Hepatocyte (in vitro differentiated cells): Measurements from ENCODE around the gene ZBTB6. TPM values are rescaled to one million over a fixed set of nuclear protein-coding genes. Genes with fewer than 3 reads are reported as not detected.

Source experiments
- DNase-seq: peaks from one replicate; pipeline ENCODE4 v3.0.0-alpha.2; 2016; ENCODE audit warnings: low spot score
- H2AFZ ChIP-seq: fragments of 200-600 bp; sonication (generic); 2 replicates; pipeline ENCODE4 v1.6.0; 2016; ENCODE audit warnings: antibody characterized with exemption, mild to moderate bottlenecking
- H3K27ac ChIP-seq: fragments of 200-600 bp; sonication (generic); 2 replicates; pipeline ENCODE4 v1.5.1; 2016; ENCODE audit warnings: mild to moderate bottlenecking
- H3K27me3 ChIP-seq: fragments of 200-600 bp; sonication (generic); 2 replicates; pipeline ENCODE4 v1.6.1; 2016
- H3K36me3 ChIP-seq: fragments of 200-600 bp; sonication (generic); replicated peaks from 2 replicates; pipeline ENCODE4 v1.5.1; 2016; ENCODE audit warnings: low read depth; ENCODE audit not compliant: insufficient read depth
- H3K4me1 ChIP-seq: fragments of 200-600 bp; sonication (generic); 2 replicates; pipeline ENCODE4 v1.5.1; 2016; ENCODE audit warnings: mild to moderate bottlenecking, moderate library complexity; ENCODE audit not compliant: insufficient read depth
- H3K4me2 ChIP-seq: fragments of 200-600 bp; sonication (generic); 2 replicates; pipeline ENCODE4 v1.6.0; 2016
- H3K4me3 ChIP-seq: fragments of 200-600 bp; sonication (generic); 2 replicates; pipeline ENCODE4 v1.5.1; 2016; ENCODE audit warnings: mild to moderate bottlenecking
- H3K79me2 ChIP-seq: fragments of 200-600 bp; sonication (generic); 2 replicates; pipeline ENCODE4 v1.6.0; 2017; ENCODE audit warnings: mild to moderate bottlenecking
- H3K9me2 ChIP-seq: fragments of 200-600 bp; sonication (generic); replicated peaks from 2 replicates; pipeline ENCODE4 v1.6.0; 2017; ENCODE audit warnings: mild to moderate bottlenecking; ENCODE audit not compliant: insufficient read depth
- H3K9me3 ChIP-seq: fragments of 200-600 bp; sonication (generic); 2 replicates; pipeline ENCODE4 v1.5.1; 2016; ENCODE audit warnings: low read depth, mild to moderate bottlenecking
- H4K20me1 ChIP-seq: fragments of 200-600 bp; sonication (generic); 2 replicates; pipeline ENCODE4 v1.6.0; 2016; ENCODE audit warnings: mild to moderate bottlenecking; ENCODE audit not compliant: insufficient read depth, poor library complexity, severe bottlenecking
- EZH2 ChIP-seq: fragments of 200-600 bp; sonication (generic); IDR thresholded peaks from 2 replicates; pipeline ENCODE4 v1.6.1; 2016; ENCODE audit warnings: antibody characterized with exemption, mild to moderate bottlenecking, borderline replicate concordance
- EZH2phosphoT487 ChIP-seq: fragments of 200-600 bp; sonication (generic); IDR thresholded peaks from one replicate; pipeline ENCODE4 v1.6.1; 2018; ENCODE audit warnings: antibody characterized with exemption, mild to moderate bottlenecking, low read depth, moderate library complexity; ENCODE audit not compliant: unreplicated experiment, severe bottlenecking
- WGBS: methylation state at CpG from one replicate; pipeline ENCODE4 v1.1.6; 2016; ENCODE audit warnings: low lambda C conversion rate; ENCODE audit errors: missing lambda C conversion rate; 5-methylcytosine and 5-hydroxymethylcytosine counted together
- polyA plus RNA-seq: library from polyadenylated mRNA; unstranded; fragments of >200 nt; fragmentation: Nextera tagmentation; extraction: Ambion mirVana; gene quantifications from 2 replicates; pipeline ENCODE4 v1.2.1, GENCODE V29; 2016
- total RNA-seq: library from RNA; depleted of rRNA; stranded (reverse); fragments of >200 nt; gene quantifications from 2 replicates; pipeline ENCODE4 v1.2.3, GENCODE V29; 2014
- TF ChIP-seq, protein P1 (sequence below): fragments of 200-600 bp; sonication (generic); IDR thresholded peaks from 2 replicates; pipeline ENCODE4 v1.5.1; 2016; ENCODE audit warnings: antibody characterized with exemption, mild to moderate bottlenecking; ENCODE audit not compliant: poor library complexity

ZBTB6 gene
- total and polyA plus RNA-seq, 2 experiments from 2014 or later = 2.4 to 13.8 TPM

- Histone ChIP-seq H4K20me1 (peaks cover 91% of the 10 kb centered on the region), H2AFZ (no peak overlapping the region), H3K79me2 (peaks cover 100% of the 10 kb centered on the region), H3K27me3 (no peaks in the 10 kb centered on the region), H3K27ac (peak overlapping the region; percentile 4), H3K4me1 (peaks cover 14% of the 10 kb centered on the region), H3K36me3 (no peaks in the 10 kb centered on the region), H3K4me3 (no peak overlapping the region), H3K9me3 (no peaks in the 10 kb centered on the region), H3K4me2 (peak overlapping the region; percentile 12), H3K9me2 (no peaks in the 10 kb centered on the region)
- TF ChIP-seq EZH2 (no peak), EZH2phosphoT487 (no peak)
- TF ChIP-seq, protein P1, sequence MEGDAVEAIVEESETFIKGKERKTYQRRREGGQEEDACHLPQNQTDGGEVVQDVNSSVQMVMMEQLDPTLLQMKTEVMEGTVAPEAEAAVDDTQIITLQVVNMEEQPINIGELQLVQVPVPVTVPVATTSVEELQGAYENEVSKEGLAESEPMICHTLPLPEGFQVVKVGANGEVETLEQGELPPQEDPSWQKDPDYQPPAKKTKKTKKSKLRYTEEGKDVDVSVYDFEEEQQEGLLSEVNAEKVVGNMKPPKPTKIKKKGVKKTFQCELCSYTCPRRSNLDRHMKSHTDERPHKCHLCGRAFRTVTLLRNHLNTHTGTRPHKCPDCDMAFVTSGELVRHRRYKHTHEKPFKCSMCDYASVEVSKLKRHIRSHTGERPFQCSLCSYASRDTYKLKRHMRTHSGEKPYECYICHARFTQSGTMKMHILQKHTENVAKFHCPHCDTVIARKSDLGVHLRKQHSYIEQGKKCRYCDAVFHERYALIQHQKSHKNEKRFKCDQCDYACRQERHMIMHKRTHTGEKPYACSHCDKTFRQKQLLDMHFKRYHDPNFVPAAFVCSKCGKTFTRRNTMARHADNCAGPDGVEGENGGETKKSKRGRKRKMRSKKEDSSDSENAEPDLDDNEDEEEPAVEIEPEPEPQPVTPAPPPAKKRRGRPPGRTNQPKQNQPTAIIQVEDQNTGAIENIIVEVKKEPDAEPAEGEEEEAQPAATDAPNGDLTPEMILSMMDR = no peak
- WGBS = 84% methylated on average over 1 of the region's 1 CpG
- DNase-seq = no peak
Observed at GRCh38 chr9:122946461-122947005, 33.4 kb upstream of the ZBTB6 start.

DNA sequence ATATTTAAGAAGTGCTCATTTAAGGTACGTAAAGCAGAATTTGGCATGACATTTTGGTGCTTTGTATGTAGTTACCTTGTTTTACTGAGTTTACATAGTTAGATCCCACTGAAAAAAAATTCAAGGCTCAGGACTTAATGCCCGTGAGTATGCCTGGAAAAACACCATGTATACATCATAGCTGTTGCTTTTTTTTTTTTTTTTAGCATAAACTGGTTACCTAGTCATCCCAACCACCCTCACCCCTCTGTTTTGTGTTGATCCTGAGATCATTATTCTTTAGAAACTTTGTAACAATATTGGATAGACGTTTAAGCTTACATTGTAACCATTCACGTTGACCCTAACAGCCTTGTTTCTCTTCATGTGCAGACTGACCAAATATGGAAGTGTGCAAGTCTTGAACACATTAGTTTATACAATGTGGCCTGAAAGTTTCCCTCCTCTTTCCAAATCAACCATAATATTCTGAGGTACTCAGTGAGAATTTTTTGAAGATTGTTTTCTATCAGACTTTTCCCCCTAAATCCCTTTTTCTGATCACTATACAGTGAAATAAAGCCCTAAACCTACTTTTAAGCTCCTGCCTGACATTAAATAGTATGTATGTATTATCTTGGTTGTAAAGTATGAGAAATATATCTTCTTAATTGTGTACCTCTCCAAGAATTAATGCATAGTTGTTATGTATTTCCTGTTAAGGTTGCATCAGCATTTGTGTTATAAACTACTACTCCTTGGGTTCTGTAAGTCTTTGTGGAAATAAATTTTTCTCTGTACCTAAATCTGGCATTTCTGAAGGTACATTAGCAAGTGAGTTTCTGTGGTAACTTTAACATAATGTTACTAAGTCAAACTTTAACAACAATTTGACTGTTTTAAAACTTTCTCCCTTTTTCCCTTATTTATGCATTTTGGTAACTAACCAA lies 32.1 kb upstream of the ZBTB6 start:
- H3K9me2 ChIP-seq = no peaks in the 10 kb centered on the region

DNA sequence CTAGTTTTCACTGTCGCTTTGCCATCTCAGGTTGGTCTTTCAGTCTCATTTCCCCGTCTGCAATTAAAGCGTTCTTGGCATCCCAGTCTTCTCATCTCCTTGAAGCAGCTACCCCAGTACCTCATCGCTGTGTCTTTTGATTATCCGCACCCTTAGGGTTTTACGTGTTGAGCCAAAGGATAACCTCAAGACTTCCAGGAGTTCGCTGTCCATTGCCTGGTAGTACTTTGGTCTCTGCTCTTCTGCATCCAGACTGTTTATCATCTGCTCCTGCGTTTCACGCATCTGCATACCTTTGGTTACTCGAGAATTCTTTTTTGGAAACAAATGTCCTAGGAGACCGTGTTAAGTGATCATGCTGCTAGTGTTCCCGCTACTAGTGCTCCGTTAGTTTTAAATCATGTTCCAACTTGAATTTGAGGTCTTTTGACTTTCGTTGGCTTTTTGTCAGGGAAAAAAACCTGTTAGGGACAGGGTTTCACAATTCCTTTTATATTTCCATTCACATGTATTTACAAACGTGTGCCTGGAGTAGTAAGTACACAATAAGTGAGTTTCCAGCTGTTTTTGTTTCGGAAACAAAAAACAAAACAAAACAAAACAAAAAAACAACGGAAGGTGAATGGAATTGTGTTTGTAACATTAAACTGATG lies 28.6 kb upstream of the ZBTB6 start:
- Histone ChIP-seq H3K4me2 (peak overlapping the region; percentile 84), H3K36me3 (no peaks in the 10 kb centered on the region), H3K9me2 (no peaks in the 10 kb centered on the region), H3K27ac (peak overlapping the region; percentile 96), H3K79me2 (peaks cover 79% of the 10 kb centered on the region), H3K27me3 (no peaks in the 10 kb centered on the region), H3K4me1 (peaks cover 12% of the 10 kb centered on the region), H3K4me3 (peak overlapping the region; percentile 95), H4K20me1 (peaks cover 49% of the 10 kb centered on the region), H3K9me3 (no peaks in the 10 kb centered on the region), H2AFZ (peak overlapping the region; percentile 51)
- TF ChIP-seq EZH2 (no peak), EZH2phosphoT487 (no peak)
- TF ChIP-seq, protein P1 = no peak
- WGBS = 10% methylated on average over 17 of the region's 17 CpGs
- DNase-seq = peak; percentile 50

More for the DNA sequence above, 32.1 kb upstream of the ZBTB6 start:
- TF ChIP-seq, protein P1 = no peak
- TF ChIP-seq EZH2phosphoT487 = no peak
- TF ChIP-seq EZH2 = no peak
- no peak for DNase-seq
- Histone ChIP-seq H3K27me3 (no peaks in the 10 kb centered on the region), H3K79me2 (peaks cover 93% of the 10 kb centered on the region), H3K4me3 (no peak overlapping the region), H4K20me1 (peaks cover 81% of the 10 kb centered on the region), H3K36me3 (no peaks in the 10 kb centered on the region), H2AFZ (no peak overlapping the region), H3K9me3 (no peaks in the 10 kb centered on the region), H3K27ac (peak overlapping the region; percentile 13), H3K4me1 (peaks cover 16% of the 10 kb centered on the region), H3K4me2 (no peak overlapping the region)
- 86% methylated on average over 4 of the region's 4 CpGs for WGBS
